H1 (cell line): ENCODE measurements around the gene NOL4L. TPM values are rescaled to one million over a fixed set of nuclear protein-coding genes. Genes with fewer than 3 reads are reported as not detected.
A peak's percentile ranks its signal among the peaks of the same experiment; 100 is the strongest.

ENCODE experiments used
- CTCF ChIA-PET: fragments of 300-600 bp; sonication (Branson Sonifier 250); formaldehyde crosslinking; loops from one replicate; lab custom pipeline; 2021; ENCODE audit not compliant: partially characterized antibody; lab: Charles Lee
- POLR2A ChIA-PET: fragments of 300-600 bp; sonication (Branson Sonifier 250); formaldehyde crosslinking; loops from one replicate; lab custom pipeline; 2021; ENCODE audit warnings: inconsistent platforms; ENCODE audit not compliant: partially characterized antibody; lab: Charles Lee
- DNase-seq, 2 experiments: peaks; one replicate each; pipeline versions ENCODE4 v3.0.0 to v3.0.0-alpha.2; 2010 to 2022; ENCODE audit warnings: low spot score in 2 of 2, low read depth in 1 of 2, mixed read lengths in 1 of 2
- FAIRE-seq: peaks from 2 replicates; lab custom pipeline; 2011; peaks lifted over from hg19 to GRCh38; lab: Jason Lieb, UNC
- H2AFZ ChIP-seq: 2 replicates; pipeline ENCODE4 v1.8.1; 2012; ENCODE audit warnings: low read length, inconsistent platforms
- H2AK5ac ChIP-seq: 2 replicates; pipeline ENCODE4 v1.6.1; 2013; ENCODE audit warnings: low read depth, low read length
- H2BK120ac ChIP-seq: replicated peaks from 2 replicates; pipeline ENCODE3; 2013; ENCODE audit warnings: low read depth, low read length, inconsistent platforms
- H2BK12ac ChIP-seq: 2 replicates; pipeline ENCODE4 v1.6.1; 2013; ENCODE audit warnings: low read depth, low read length
- H2BK15ac ChIP-seq: 2 replicates; pipeline ENCODE4 v1.6.1; 2013; ENCODE audit warnings: low read length
- H2BK20ac ChIP-seq: 2 replicates; pipeline ENCODE4 v1.6.1; 2013; ENCODE audit warnings: low read length
- H2BK5ac ChIP-seq: 2 replicates; pipeline ENCODE4 v1.6.1; 2013; ENCODE audit warnings: low read depth, low read length
- H3K14ac ChIP-seq: 2 replicates; pipeline ENCODE4 v1.6.1; 2013; ENCODE audit warnings: inconsistent platforms; ENCODE audit not compliant: insufficient read length
- H3K18ac ChIP-seq: 2 replicates; pipeline ENCODE4 v1.6.1; 2013; ENCODE audit warnings: low read length; ENCODE audit errors: extremely low read depth
- H3K23ac ChIP-seq: 2 replicates; pipeline ENCODE4 v1.6.1; 2013; ENCODE audit warnings: inconsistent platforms; ENCODE audit not compliant: insufficient read length
- H3K23me2 ChIP-seq: 2 replicates; pipeline ENCODE4 v1.6.1; 2013; ENCODE audit warnings: low read depth, low read length
- H3K27ac ChIP-seq: 2 replicates; pipeline ENCODE4 v1.6.1; 2011; ENCODE audit warnings: low read depth, low read length, inconsistent platforms
- H3K27me3 ChIP-seq, 4 experiments: replicated peaks in 1 of 4; 1 replicate in 1 of 4; 2 replicates in 3 of 4; pipeline versions ENCODE4 v1.6.1 to v1.8.1; 2011 to 2013; ENCODE audit warnings: low read length in 3 of 4, mild to moderate bottlenecking in 3 of 4, inconsistent platforms in 2 of 4, mixed read lengths in 2 of 4, moderate library complexity in 1 of 4; ENCODE audit not compliant: control insufficient read depth in 3 of 4, insufficient read depth in 3 of 4; ENCODE audit errors: extremely low read depth in 1 of 4
- H3K36me3 ChIP-seq, 4 experiments: 2 replicates each; pipeline versions ENCODE4 v1.6.1 to v1.8.1; 2011 to 2013; ENCODE audit warnings: mild to moderate bottlenecking in 4 of 4, low read length in 3 of 4, moderate library complexity in 2 of 4, control low read depth in 1 of 4, inconsistent platforms in 1 of 4; ENCODE audit not compliant: insufficient read depth in 4 of 4, control insufficient read depth in 2 of 4
- H3K4ac ChIP-seq: replicated peaks from 2 replicates; pipeline ENCODE3; 2013; ENCODE audit warnings: low read length, low read depth, mixed read lengths, inconsistent platforms; ENCODE audit not compliant: insufficient read length
- H3K4me1 ChIP-seq, 4 experiments: replicated peaks in 1 of 4; 1 replicate in 1 of 4; 2 replicates in 3 of 4; pipeline versions ENCODE4 v1.6.1 to v1.8.1; 2011 to 2013; ENCODE audit warnings: low read length in 3 of 4, inconsistent platforms in 2 of 4, mixed read lengths in 1 of 4; ENCODE audit not compliant: insufficient read depth in 4 of 4, control insufficient read depth in 3 of 4
- H3K4me2 ChIP-seq, 2 experiments: 2 replicates each; pipeline versions ENCODE4 v1.6.1 to v1.8.1; 2011 to 2013; ENCODE audit warnings: low read depth in 2 of 2, low read length in 2 of 2, control low read depth in 1 of 2, inconsistent platforms in 1 of 2, mild to moderate bottlenecking in 1 of 2; ENCODE audit not compliant: insufficient read depth in 1 of 2
- H3K4me3 ChIP-seq, 4 experiments: fragments of 200-600, 300-600 bp in 1 of 4; sonication (generic), shearing (Covaris generic), sonication (Bioruptor Twin) in 1 of 4; 2 replicates each; pipeline versions ENCODE4 v1.5.1 to v1.8.1; 2011 to 2016; ENCODE audit warnings: low read length in 4 of 4, low read depth in 3 of 4, control low read depth in 2 of 4, inconsistent platforms in 2 of 4, mild to moderate bottlenecking in 2 of 4, mixed read lengths in 1 of 4, moderate library complexity in 1 of 4; ENCODE audit not compliant: insufficient read depth in 2 of 4; ENCODE audit errors: extremely low read depth in 1 of 4
- H3K56ac ChIP-seq: replicated peaks from 2 replicates; pipeline ENCODE3; 2013; ENCODE audit warnings: low read depth, mild to moderate bottlenecking, mixed read lengths, low read length, inconsistent platforms; ENCODE audit not compliant: insufficient read length
- H3K79me1 ChIP-seq: 2 replicates; pipeline ENCODE4 v1.6.1; 2013; ENCODE audit warnings: low read depth, low read length, control low read depth
- H3K79me2 ChIP-seq, 2 experiments: 2 replicates each; pipeline versions ENCODE4 v1.6.1 to v1.8.1; 2012 to 2013; ENCODE audit warnings: low read length in 2 of 2, mild to moderate bottlenecking in 2 of 2, inconsistent platforms in 1 of 2; ENCODE audit not compliant: insufficient read depth in 2 of 2, control insufficient read depth in 1 of 2
- H3K9ac ChIP-seq, 4 experiments: replicated peaks in 1 of 4; 1 replicate in 1 of 4; 2 replicates in 3 of 4; pipeline versions ENCODE4 v1.6.1 to v1.8.1; 2011 to 2013; ENCODE audit warnings: low read depth in 3 of 4, low read length in 3 of 4, control low read depth in 2 of 4, mild to moderate bottlenecking in 2 of 4, moderate library complexity in 2 of 4, inconsistent platforms in 1 of 4; ENCODE audit errors: extremely low read depth in 1 of 4
- H3K9me3 ChIP-seq, 2 experiments: 2 replicates each; pipeline versions ENCODE4 v1.6.1 to v1.8.1; 2012 to 2013; ENCODE audit warnings: mild to moderate bottlenecking in 2 of 2, moderate library complexity in 2 of 2, control low read depth in 1 of 2, inconsistent platforms in 1 of 2, low read depth in 1 of 2, low read length in 1 of 2, mixed read lengths in 1 of 2; ENCODE audit not compliant: insufficient read depth in 2 of 2
- H4K20me1 ChIP-seq, 2 experiments: replicated peaks in 1 of 2; 2 replicates each; pipeline versions ENCODE3 to v1.8.1; 2011 to 2013; ENCODE audit warnings: inconsistent platforms in 2 of 2, low read length in 2 of 2, mild to moderate bottlenecking in 1 of 2; ENCODE audit not compliant: insufficient read depth in 2 of 2, control insufficient read depth in 1 of 2
- H4K5ac ChIP-seq: 2 replicates; pipeline ENCODE4 v1.6.1; 2013; ENCODE audit warnings: low read length, low read depth, mixed read lengths, inconsistent platforms; ENCODE audit not compliant: insufficient read length
- H4K8ac ChIP-seq: 2 replicates; pipeline ENCODE4 v1.8.0; 2013; ENCODE audit warnings: mild to moderate bottlenecking, moderate library complexity, low read length, inconsistent platforms; ENCODE audit not compliant: insufficient read depth; ENCODE audit errors: extremely low read depth
- H4K91ac ChIP-seq: replicated peaks from 2 replicates; pipeline ENCODE3; 2013; ENCODE audit warnings: low read length, mixed read lengths, inconsistent platforms; ENCODE audit not compliant: insufficient read length
- BCL11A ChIP-seq, 2 experiments: IDR thresholded peaks; one replicate each; pipeline ENCODE4 v1.6.1; 2011; ENCODE audit warnings: low read depth in 2 of 2, low read length in 2 of 2, mild to moderate bottlenecking in 2 of 2
- CBX5 ChIP-seq: fragments of 300-800, 300-1000 bp; sonication (generic); IDR thresholded peaks from 2 replicates; pipeline ENCODE4 v1.7.1; 2016; ENCODE audit warnings: antibody characterized with exemption, low read length, low read depth
- JUN ChIP-seq: IDR thresholded peaks from 2 replicates; pipeline ENCODE4 v1.6.1; 2011; ENCODE audit warnings: low read depth, mild to moderate bottlenecking, improper control_type of control experiment, low read length
- KDM1A ChIP-seq: fragments of 200-600, 300-600 bp; sonication (generic); IDR thresholded peaks from 2 replicates; pipeline ENCODE4 v1.7.1; 2016; ENCODE audit warnings: mild to moderate bottlenecking, low read length, borderline replicate concordance
- SIN3A ChIP-seq, 2 experiments: IDR thresholded peaks in 1 of 2; conservative IDR thresholded peaks in 1 of 2; 2 replicates each; pipeline ENCODE4 v1.6.1; 2011 to 2012; ENCODE audit warnings: low read length in 2 of 2, improper control_type of control experiment in 1 of 2, low read depth in 1 of 2, mild to moderate bottlenecking in 1 of 2
- WGBS, 2 experiments: shearing (Covaris generic) in 1 of 2; methylation state at CpG; one replicate each; pipeline versions ENCODE4 v1.1.6 to v1.1.7; 2013 to 2015; ENCODE audit warnings: low lambda C conversion rate in 2 of 2, mixed read lengths in 2 of 2, inconsistent platforms in 1 of 2, low coverage in 1 of 2, missing lambda C conversion rate in 1 of 2; ENCODE audit not compliant: insufficient replicate concordance in 2 of 2, insufficient coverage in 1 of 2, insufficient read length in 1 of 2; ENCODE audit errors: extremely low coverage in 1 of 2, missing lambda C conversion rate in 1 of 2; 5-methylcytosine and 5-hydroxymethylcytosine counted together
- polyA plus RNA-seq, 7 experiments: library from polyadenylated mRNA; depleted of rRNA in 3 of 7; stranded (reverse) in 5 of 7; unstranded in 2 of 7; fragments of >200 nt in 5 of 7; fragments of 200-250 nt in 2 of 7; gene quantifications; 1 replicate in 5 of 7; 2 replicates in 1 of 7; 4 replicates in 1 of 7; pipeline versions ENCODE4 v1.2.1 to v1.2.3, GENCODE V29; 2011 to 2013; ENCODE audit warnings: missing spikeins in 2 of 7, mixed read lengths in 2 of 7
- total RNA-seq: library from RNA; stranded (reverse); fragmentation: NEBNext Ultra II Directional; extraction: Animal tissue kit (Norgen Biotek cat#: 25700); gene quantifications from 2 replicates; pipeline ENCODE4 v1.2.1, GENCODE V29; 2021

The NOL4L gene
- total and polyA plus RNA-seq, 2 of the 8 experiments (the other 6 are each of a cell fraction or from before 2014, with no cell fraction given), result 15.3 to 23.7 TPM

GRCh38 chr20:32474717-32474966 is 110.5 kb downstream of the NOL4L start:
- no peak overlapping the region for H2AFZ ChIP-seq
- H3K56ac ChIP-seq, result no peak overlapping the region
- ChIA-PET POLR2A (interaction anchor here (1.3 to 1.7 kb wide), 3 partner anchors 9 to 83 kb away, joined by 3 to 7 read pairs (median 6); no protein-coding TSS in a partner anchor), CTCF (interaction anchor here (1.2 to 2.3 kb wide), 4 partner anchors 8 to 32 kb away, joined by 3 to 6 read pairs (median 5); no protein-coding TSS in a partner anchor)
- WGBS, 2 experiments, result 76% methylated on average over 8 of the region's 8 CpGs; no CpG with 5 or more reads in 1 of the 2 experiments
- H3K4me3 ChIP-seq, result no peak overlapping the region; a peak in 1 of 8 replicates
- 0 out of 2 replicates have a peak overlapping the region, but pooled peaks have one; percentile 81 for H2BK15ac ChIP-seq
- H3K23me2 ChIP-seq, result no peaks in the 10 kb centered on the region; the same call in 1 of the 2 replicates
- H3K14ac ChIP-seq, result no peak overlapping the region
- H2AK5ac ChIP-seq, result no peak overlapping the region; the same call in 1 of the 2 replicates
- H2BK5ac ChIP-seq, result peak overlapping the region; percentile 90; the same call in 1 of the 2 replicates
- no peak overlapping the region for H3K9ac ChIP-seq
- no peak overlapping the region; the same call in 1 of the 2 replicates for H2BK20ac ChIP-seq
- H4K8ac ChIP-seq, result peak overlapping the region; percentile 85
- no peak overlapping the region for H2BK120ac ChIP-seq
- H3K79me2 ChIP-seq, result peaks cover 21 to 84% of the 10 kb centered on the region in 2 experiments
- H3K4me2 ChIP-seq, result peak overlapping the region in 1 of 2 experiments; percentile 66; a peak in 1 of 4 replicates
- no peak overlapping the region for H3K23ac ChIP-seq
- peaks cover 0 to 3% (median 1%) of the 10 kb centered on the region in 4 experiments; a peak in 2 of 8 replicates for H3K36me3 ChIP-seq
- H3K4me1 ChIP-seq, result peaks cover 11 to 44% (median 37%) of the 10 kb centered on the region in 4 experiments
- H2BK12ac ChIP-seq, result peak overlapping the region; percentile 29; the same call in 1 of the 2 replicates
- H3K9me3 ChIP-seq, result no peaks in the 10 kb centered on the region
- peaks cover 14 to 48% of the 10 kb centered on the region in 2 experiments for H4K20me1 ChIP-seq
- H3K18ac ChIP-seq, result peak overlapping the region; percentile 19; the same call in 1 of the 2 replicates
- peaks cover 22% of the 10 kb centered on the region for H3K79me1 ChIP-seq
- DNase-seq (no peak), FAIRE-seq (no peak)
- peak overlapping the region; percentile 25 for H3K27ac ChIP-seq
- H3K27me3 ChIP-seq, result no peaks in the 10 kb centered on the region
- H3K4ac ChIP-seq, result no peak overlapping the region
- no peak for TF ChIP-seq BCL11A (IDR thresholded peaks at IDR 0.05; ENCODE audit: low read depth in 2 of 2, low read length in 2 of 2)
- no peak for TF ChIP-seq SIN3A (conservative IDR thresholded peaks at IDR 0.05 in 1 of 2, IDR thresholded peaks at IDR 0.05 in 1 of 2; ENCODE audit: low read depth in 1 of 2, low read length in 2 of 2)
- TF ChIP-seq JUN, result no peak
- no peak for TF ChIP-seq KDM1A
- no peak for TF ChIP-seq CBX5
- no peak overlapping the region for H4K5ac ChIP-seq
- H4K91ac ChIP-seq, result no peak overlapping the region
